GM19372 (cell line): ENCODE results near the gene NEK3.
"Not testable (repeated sequence)": the region's sequence is repeated elsewhere in the genome, so short reads cannot be mapped to it uniquely, and the experiment has no call there.

ENCODE experiments used
- ATAC-seq: cut with Tn5 transposase; IDR thresholded peaks from one replicate; pipeline ENCODE4 v1.9.1; 2021; ENCODE audit warnings: mild to moderate bottlenecking, low read depth, moderate library complexity; ENCODE audit not compliant: unreplicated experiment

Gene NEK3

GRCh38 chr13:52170828-52171391 lies 11.5 kb upstream of the NEK3 start:
- not testable (repeated sequence) for ATAC-seq

DNA sequence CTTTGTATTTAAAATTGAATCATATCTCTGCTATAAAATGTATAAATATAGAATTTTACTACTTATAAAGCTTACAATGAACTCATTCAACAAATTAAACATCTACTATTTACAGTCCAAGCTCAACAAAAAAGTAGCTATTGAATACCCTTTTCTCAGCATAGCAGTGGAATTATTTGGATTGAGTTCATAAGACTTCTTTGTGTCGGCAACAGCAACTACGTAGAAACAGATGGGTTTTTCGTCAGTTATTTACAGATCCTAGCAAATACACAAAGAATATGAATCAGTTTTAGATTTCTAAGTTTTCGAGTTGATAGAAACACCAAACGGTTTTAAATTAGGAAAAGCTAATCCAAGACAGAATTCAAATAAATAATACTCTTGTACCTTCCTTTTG lies 10.4 kb upstream of the NEK3 start:
- ATAC-seq: no peak

DNA sequence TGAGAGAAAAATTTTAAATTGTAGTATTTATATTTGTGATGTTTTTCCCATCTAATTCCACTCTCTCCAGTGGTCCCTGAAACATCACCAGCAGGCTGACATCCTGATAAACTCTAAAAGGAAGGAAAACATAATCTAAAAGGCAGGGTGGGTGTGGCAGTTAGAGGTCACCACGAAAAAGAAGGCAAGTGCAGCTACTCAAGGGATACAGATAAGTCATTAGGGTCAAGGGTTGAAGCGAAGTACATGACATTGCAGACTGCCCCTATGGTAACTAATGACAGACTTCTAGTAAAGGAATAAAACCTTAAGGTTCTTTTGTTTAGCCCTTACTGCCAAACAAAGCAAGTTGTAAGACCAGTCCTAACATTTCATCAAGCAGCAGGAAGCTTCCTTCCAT lies 6.0 kb upstream of the NEK3 start:
- ATAC-seq: no peak

DNA sequence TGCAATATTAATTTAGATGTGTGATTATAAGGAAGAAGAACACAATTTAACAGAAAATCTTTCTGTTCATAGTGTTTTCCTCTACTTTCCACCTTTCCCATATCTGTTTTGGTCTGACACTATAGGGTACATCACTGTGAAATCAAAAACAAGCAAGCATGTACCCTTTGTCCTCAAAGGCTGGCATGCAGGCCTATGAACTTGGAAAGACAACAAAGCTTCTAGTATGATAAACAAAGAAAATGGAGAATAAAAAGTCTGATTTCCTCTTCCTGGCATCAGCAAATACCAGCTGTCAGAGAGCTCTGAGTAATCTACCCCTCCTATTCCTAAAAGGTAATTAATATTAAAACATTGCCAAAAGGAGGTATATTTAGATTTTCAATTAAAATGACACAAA lies 5.6 kb upstream of the NEK3 start:
- ATAC-seq: no peak

- ATAC-seq: not testable (repeated sequence)
These were observed 4.5 kb upstream of the NEK3 start for GRCh38 chr13:52163878-52164277.

DNA sequence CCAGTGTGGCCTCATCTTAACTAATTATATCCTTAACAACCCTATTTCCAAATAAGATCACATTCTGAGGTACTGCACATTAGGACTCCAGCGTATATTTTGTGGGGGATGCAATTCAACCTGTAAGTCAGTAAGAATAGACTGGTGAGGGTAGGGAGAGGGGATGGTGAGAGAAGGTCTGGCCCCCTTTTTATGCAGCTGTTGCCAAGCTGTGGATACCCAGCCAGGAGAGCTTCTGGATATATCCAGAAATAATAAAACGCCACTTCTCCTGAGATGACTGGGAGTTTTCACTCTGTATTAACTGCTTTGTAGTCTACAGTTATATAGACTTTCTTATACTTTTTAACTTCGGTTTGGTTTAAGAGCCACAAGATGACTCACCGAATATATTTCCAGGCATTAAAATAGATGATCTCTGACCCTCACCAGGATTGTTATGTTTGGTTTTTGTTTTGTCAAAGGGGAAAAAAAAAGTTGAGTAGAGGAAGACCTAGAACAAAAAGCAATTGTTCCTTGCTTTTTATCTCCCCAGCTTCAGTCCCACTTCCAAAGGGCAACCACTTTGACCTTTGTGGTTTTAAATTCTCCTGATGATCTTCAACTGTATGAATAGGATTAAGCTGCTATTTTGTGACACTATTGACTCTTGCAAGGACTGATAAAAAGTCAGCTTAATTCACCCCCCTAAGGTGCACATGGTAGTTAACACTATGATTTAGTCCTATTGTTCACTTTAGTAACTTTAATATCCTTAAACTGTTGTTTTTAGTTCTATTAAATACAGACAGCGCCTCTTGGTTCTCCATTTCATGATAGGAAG lies 3.1 kb upstream of the NEK3 start:
- ATAC-seq: no peak

GRCh38 chr13:52161181-52161646 lies 1.8 kb upstream of the NEK3 start:
- no peak for ATAC-seq

GRCh38 chr13:52160506-52160905 lies 1.1 kb upstream of the NEK3 start:
- ATAC-seq: no peak

GRCh38 chr13:52160053-52160452 lies 656 bp upstream of the NEK3 start:
- ATAC-seq: no peak

GRCh38 chr13:52158629-52159158 lies 703 bp downstream of the NEK3 start:
- peak; percentile 8 for ATAC-seq

DNA sequence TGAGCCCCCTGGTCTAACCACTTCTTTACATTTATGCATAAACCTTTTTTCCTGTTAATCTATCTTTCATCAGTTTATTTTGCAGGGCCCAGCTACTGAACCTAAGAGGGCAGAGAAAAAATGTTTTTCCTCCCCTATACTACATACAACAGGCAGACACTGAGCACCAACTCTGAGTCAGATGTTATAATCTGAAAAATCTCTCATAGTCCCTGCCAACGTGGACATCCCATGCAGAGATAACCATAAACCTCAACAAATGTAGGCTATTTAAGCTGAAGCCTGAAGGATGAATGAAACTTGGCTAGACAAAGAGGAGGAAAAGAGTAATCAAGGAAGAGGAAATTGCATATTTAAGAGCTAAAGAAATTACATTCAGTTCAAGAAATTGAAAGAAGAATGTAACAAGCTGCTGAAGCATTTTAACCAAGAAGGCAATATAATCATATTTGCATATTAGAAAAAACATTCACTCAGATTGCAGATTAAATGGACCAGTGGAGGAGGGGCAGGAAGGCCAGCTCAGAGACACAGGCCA lies 2.6 kb downstream of the NEK3 start:
- no peak for ATAC-seq

- ATAC-seq: no peak
These were observed 4.2 kb downstream of the NEK3 start for GRCh38 chr13:52155177-52155576.

DNA sequence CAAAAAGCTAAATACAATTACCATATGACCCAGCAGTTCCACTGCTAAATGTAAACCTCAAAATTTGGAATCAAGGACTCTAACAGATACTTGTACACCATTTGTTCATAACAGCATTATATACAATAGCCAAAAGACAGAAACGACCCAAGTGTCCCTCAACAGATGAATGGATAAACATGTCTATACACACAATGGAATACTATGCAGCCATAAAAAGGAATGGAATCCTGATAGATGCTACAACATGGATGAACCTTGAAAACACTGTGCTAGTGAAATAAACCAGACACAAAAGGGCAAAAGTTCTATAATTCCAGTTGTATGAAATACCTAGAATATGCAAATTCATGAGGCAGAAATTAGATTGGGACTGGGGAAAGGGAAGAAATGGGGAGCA lies 12.2 kb downstream of the NEK3 start:
- no peak for ATAC-seq

GRCh38 chr13:52141299-52141698 lies 18.1 kb downstream of the NEK3 start:
- ATAC-seq: no peak

GRCh38 chr13:52137489-52137888 lies 21.9 kb downstream of the NEK3 start:
- no peak for ATAC-seq

GRCh38 chr13:52136763-52137162 lies 22.6 kb downstream of the NEK3 start:
- no peak for ATAC-seq

DNA sequence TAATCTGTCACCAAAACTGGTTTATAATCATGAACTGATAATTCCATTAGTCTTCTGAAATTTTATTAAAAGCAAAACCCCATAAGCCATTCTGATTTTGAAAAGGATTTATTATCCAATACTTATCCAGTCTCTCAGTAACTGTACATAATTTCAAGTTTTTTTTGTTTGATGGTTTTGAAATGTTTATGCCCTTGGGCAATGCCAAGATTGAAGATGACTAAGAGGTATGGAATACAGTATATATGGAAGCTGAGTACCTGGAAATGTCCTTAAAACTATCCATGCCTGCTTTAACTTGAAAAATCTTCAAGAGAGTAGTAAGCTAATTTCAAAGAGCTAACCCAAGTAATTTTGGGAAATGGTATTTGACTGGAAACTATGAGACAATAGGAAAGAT lies 28.8 kb downstream of the NEK3 start:
- no peak for ATAC-seq

DNA sequence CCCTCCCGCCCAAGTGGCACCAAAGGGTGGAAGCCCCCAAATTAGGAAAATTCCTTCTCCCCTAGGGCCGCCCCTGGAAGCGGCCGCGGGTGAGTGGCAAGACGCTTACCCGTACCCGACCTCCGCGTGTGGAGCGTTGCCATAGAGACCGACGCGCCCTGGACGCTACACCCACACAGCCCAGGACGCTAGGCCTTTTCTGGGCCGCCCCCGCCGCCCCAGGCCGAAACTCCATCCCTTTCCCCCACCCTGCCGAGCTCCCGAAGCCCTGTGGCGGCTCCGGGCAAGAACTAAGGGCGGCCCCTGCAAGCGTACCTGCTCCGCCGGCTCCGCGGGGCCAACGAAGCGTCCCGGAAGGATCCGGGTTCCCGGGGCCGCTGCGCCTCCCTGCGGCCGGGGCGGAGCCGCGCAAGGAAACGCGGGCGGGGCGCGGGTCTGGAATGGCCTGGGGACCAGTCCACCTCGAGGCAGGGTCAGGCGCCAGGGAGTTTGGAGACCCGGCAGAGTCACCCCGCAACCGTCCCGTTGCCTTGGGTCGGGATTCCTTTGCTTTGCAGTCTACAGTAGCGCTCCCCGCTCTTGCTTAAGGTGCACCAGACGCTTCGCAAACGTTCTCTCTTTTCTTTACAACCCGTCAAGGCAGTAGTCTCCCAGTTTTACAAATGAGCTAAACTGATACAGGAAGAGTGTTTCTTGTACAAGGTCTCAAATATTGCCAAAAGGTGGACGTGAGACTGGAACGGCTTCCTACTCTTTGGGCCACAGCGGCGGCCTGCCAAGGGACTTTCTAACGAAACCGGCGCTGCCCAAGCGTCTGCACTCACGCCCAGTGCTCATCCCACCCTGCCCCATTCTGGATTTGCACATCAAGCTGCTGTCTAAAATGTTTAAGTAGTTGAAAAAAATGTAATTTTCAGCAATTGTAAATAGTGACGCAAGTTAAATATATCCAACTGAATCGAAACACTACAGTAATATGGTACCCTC lies 30.4 kb downstream of the NEK3 start, which contains the start of gene NEK5:
TSS of gene NEK5 (minus strand) at position 360 of the 987 bp plus-strand sequence. CDS start 1,591 bp downstream, outside the sequence.
- ATAC-seq: peak; percentile 68

GRCh38 chr13:52127783-52128702 lies 31.4 kb downstream of the NEK3 start:
- peak; percentile 50 for ATAC-seq
